ENCODE data around the gene STK32C.
"Not testable (repeated sequence)": the region's sequence is repeated elsewhere in the genome, so short reads cannot be mapped to it uniquely, and the experiment has no call there.

Gene STK32C

DNA sequence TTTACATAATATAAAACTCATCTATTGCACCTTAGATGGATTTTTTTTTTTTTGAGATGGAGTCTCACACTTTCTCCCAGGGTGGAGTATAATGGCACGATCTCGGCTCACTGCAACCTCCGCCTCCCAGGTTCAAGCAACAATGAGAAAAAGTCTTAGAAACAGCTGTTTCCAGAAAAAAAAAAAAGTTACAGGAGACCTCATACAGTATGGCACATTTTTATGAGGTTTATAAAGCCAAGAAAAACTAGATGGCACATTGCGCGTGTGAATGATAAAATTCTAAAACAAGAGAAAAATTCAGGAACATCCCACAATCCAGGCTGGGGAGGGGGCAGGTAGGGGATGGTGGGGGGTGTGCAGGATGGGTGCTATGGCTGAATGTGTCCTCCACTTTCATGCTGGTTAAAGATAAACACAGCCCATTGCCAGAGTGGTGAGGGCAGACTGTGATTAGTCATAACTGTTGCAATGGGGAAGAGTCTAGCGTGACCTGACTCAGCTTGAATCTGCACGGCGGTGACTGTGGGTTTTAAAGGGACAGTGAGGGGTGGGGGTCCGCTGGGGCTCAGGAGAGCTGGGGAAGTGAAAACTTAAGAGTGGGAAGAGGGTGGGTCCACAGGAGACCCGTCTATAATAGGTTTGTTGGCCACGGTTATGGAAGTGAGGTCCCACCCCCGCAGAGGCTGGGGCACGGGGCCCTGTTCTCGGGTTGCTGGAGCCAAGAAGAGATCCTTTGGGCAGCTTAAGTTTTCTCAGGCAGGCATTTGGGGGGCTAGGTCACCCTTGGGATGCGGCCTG, 12.3 kb upstream of the STK32C start:
- DNase-seq (ENCODE audit: low read depth, low spot score), result no peak

DNA sequence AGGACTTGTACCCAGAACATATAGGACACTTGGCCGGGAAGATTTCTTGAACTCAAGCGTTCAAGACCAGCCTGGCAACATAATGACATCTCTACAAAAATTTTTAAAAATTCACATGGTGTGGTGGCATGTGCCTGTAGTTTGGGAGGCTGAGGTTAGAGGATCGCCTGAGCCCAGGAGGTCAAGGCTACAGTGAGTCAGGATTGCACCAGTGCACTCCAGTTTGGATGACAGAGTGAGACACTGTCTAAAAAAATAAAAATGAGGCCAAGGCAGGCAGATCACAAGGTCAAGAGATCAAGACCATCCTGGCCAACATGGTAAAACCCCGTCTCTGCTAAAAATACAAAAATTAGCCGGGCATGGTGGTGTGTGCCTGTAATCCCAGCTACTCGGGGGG, 9.7 kb upstream of the STK32C start:
- DNase-seq (ENCODE audit: low read depth, low spot score), result not testable (repeated sequence)

GRCh38 chr10:132316133-132316532, 8.4 kb upstream of the STK32C start:
- no peak for DNase-seq (ENCODE audit: low read depth, low spot score)

- DNase-seq (ENCODE audit: low read depth, low spot score), result not testable (repeated sequence)
These were observed 7.1 kb upstream of the STK32C start for GRCh38 chr10:132314881-132315280.

GRCh38 chr10:132314336-132314735, 6.6 kb upstream of the STK32C start:
- no peak for DNase-seq (ENCODE audit: low read depth, low spot score)

GRCh38 chr10:132313865-132314264, 6.1 kb upstream of the STK32C start:
- no peak for DNase-seq (ENCODE audit: low read depth, low spot score)

- no peak for DNase-seq (ENCODE audit: low read depth, low spot score)
These were observed 5.6 kb upstream of the STK32C start for GRCh38 chr10:132313305-132313704.

GRCh38 chr10:132311338-132311939, 3.7 kb upstream of the STK32C start:
- no peak for DNase-seq (ENCODE audit: low read depth, low spot score)

GRCh38 chr10:132310701-132311337, 3.1 kb upstream of the STK32C start:
- no peak for DNase-seq (ENCODE audit: low read depth, low spot score)

DNA sequence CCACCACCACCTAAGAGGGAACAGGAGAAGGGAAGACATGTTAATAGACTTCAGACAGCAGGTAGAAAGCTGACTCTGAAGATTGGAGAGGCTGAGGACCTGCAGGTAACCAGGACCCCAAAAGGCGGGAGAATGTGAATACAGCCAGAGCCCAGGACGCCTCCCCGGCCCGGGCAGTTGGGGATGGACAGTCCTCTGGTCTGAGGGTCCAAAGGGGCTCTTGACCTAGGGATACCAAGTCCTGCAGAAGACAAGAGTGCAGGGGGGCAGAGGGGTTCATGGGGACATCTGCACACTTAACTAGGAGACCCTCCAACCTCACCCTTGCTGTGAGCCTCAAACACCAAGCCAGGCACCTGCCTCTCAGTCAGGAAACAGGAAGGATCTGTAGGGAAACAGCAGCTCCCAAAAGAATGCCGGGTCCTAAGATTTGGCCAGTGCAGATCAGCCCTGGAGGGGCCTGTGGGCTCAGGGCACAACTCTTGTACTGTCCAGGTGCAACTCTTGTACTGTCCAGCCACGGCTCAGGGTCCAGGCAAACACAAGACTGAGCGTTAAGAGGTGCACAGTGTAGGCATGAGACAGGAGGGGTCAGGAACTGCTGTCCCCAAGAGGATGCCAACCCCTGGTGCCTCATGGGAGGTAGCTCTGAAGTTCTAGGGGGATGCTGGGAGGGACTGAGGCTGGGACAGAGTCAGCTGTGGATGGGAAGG, 2.3 kb upstream of the STK32C start:
- DNase-seq (ENCODE audit: low read depth, low spot score), result no peak

DNA sequence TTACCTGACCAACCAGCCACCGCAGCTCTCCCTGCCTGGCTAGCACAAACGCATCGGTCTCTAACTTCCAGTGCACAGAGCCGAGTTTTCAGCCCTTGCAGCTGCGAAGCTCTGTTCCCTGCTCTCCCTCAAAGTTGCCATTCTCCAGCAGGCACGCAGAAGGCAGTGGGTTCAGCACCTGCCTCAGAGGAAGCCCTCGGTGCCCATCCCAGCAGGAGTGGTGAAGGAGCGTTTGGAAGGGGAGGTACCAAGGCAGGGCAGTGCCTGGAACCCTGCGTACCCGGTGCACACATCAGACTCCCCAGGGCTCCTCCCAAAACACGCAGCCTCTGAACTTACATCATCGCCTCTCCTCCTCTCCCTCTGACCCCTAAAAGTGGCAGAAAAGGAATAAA, 1.7 kb upstream of the STK32C start:
- no peak for DNase-seq (ENCODE audit: low read depth, low spot score)

- DNase-seq (ENCODE audit: low read depth, low spot score), result no peak
These were observed 1.1 kb upstream of the STK32C start for GRCh38 chr10:132308587-132309470.

DNA sequence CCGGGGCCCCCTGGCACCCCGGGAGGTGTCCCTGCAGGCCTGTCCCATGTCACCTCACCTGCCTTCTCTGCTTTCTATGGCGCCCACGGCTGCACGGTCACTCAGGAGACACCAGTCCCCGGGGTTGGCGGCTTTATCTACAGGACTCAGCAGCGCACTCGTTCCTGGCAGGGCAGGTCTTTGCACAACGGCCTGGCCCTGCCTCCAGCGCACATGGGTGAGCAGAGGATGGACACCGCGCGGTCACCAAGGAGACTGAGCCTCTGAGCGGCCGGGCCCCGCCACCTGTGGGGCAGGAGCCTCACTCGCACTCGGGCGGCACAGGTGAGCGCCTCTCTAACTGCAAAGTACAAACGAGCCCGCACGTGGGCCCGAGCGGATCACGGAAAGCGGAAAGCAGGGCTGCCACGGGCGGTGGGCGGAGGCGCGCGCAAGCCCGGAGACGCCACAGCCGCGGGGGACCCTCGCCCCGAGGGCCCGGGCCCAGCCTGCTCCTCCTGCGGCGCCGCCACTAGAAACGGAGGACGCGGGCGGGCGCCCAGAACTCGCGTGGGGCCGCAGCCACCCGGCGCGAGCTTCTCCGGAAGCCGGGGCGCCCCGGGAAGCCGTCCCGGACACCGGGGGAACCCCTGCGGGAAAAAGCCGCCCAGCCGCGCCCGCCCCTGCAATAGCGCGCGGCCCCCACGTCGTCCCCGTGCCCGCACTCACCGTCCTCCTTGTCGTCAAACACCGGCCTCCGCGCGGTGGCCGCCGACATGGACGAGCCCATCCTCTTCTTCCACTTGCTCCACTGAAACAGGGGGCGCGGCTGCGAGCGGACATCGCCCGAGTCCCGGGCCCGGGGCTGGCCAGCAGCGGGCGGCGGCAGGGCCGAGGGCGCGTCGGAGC, 642 bp downstream of the STK32C start:
- DNase-seq (ENCODE audit: low read depth, low spot score), result no peak

DNA sequence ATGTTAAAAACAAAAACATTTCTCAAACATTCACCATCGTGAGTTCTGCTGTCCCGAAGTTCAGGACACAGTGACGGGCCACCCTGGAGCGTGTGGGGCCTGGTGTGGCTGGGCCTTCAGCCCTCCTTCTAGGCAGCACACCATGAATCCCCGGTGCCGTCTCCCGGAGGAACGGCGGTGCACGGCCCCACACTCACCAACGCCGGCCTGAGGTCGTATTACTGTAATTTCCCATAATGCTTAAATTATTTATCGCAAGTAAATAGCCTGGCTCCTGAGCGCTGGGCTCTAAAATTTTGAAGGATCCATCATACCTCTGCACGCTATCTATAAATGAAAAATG, 1.4 kb downstream of the STK32C start:
- no peak for DNase-seq (ENCODE audit: low read depth, low spot score)

GRCh38 chr10:132305654-132306342, 2.0 kb downstream of the STK32C start:
- DNase-seq (ENCODE audit: low read depth, low spot score), result no peak

- no peak for DNase-seq (ENCODE audit: low read depth, low spot score)
These were observed 2.8 kb downstream of the STK32C start for GRCh38 chr10:132304756-132305509.

DNA sequence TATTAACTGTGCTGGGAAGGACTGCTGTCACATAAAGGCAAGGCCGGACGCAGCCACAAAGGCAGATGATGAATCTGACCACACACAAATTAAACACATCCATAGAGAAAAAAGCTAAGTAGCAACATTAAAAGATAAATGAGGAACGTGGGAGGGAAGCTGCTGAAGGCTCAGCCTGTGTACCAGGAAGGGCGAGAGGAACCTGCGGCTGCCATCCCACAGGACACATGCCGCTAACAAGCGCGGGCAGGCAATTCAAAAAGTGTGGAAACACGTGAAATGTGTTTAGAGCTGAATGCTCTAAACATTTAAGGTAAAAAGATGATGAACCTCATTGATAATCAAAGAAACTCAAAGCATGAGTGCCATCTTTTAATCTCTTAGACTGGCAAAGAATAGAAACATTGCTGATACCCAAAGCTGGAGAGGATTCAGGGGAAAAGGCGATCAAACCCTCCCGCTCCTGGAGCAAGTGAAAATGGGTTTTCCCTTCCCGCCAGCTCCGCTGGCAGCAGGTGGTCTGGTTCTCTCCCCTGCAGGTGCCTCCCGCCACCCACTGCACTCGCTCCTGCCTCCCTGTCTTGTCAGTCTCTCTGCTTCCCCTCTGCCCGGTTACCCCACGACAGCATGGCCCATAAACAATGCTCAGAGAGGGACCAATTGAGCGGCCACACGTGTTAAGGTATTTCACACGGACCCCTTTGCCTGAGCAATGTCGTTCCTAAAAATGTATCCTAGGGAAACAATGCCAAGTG, 4.2 kb downstream of the STK32C start:
- no peak for DNase-seq (ENCODE audit: low read depth, low spot score)

Data from activated naive CD8-positive, alpha-beta T cell treated with anti-CD3 and anti-CD28 coated beads, Interleukin-2, amount 50 U/mL, for 16 hours (primary cell).